K562 (cell line): Measurements from ENCODE around the gene SCFD2. TPM values are rescaled to one million over a fixed set of nuclear protein-coding genes. Genes with fewer than 3 reads are reported as not detected.

Experiments used
- ATAC-seq: fragments of 200-7000 bp; cut with Tn5 transposase; 3 replicates; pipeline ENCODE4 v1.9.1; 2020; ENCODE audit warnings: moderate library complexity
- BruUV-seq: library from RNA; stranded (reverse); fragments of 400-500 nt; replicated peaks from 2 replicates; lab custom pipeline; 2021; lab: Mats Ljungman, UMichigan
- CTCF ChIA-PET: fragments of 300-600 bp; formaldehyde crosslinking; extraction: SDS; loops from one replicate; lab custom pipeline; 2021; ENCODE audit warnings: low intra/inter-chr PET ratio; lab: Yijun Ruan, JAX
- POLR2A ChIA-PET: fragments of 300-600, 350-650 bp; sonication (Branson Sonifier 250); formaldehyde crosslinking; extraction: SDS; loops from one replicate; lab custom pipeline; 2021; ENCODE audit warnings: antibody characterized with exemption, inconsistent platforms; lab: Yijun Ruan, JAX
- DNase-seq, 4 experiments: peaks; one replicate each; pipeline versions ENCODE4 v3.0.0 to v3.0.0-alpha.2; 2011 to 2018; ENCODE audit warnings: low spot score in 3 of 4, mixed read lengths in 3 of 4; ENCODE audit errors: extremely low read depth in 1 of 4
- FAIRE-seq: peaks from 2 replicates; lab custom pipeline; 2011; peaks lifted over from hg19 to GRCh38; lab: Jason Lieb, UNC
- H2AFZ ChIP-seq: 2 replicates; pipeline ENCODE4 v1.6.0; 2011; ENCODE audit warnings: low read depth, low read length, control low read depth, inconsistent platforms
- H3K27ac ChIP-seq: fragments of 200-600 bp; 3 replicates; pipeline ENCODE4 v1.8.0; 2011; ENCODE audit warnings: low read depth, mild to moderate bottlenecking, control low read depth, inconsistent platforms, low read length, moderate library complexity, mixed read lengths; ENCODE audit errors: extremely low read depth
- H3K27me3 ChIP-seq, 2 experiments: fragments of 300-600 bp in 1 of 2; 2 replicates in 1 of 2; 3 replicates in 1 of 2; pipeline versions ENCODE4 v1.6.0 to v1.8.0; 2011; ENCODE audit warnings: inconsistent platforms in 2 of 2, low read length in 2 of 2, mild to moderate bottlenecking in 1 of 2, mixed read lengths in 1 of 2, moderate library complexity in 1 of 2; ENCODE audit not compliant: control insufficient read depth in 2 of 2, insufficient read depth in 2 of 2
- H3K36me3 ChIP-seq: fragments of 300-600 bp; 3 replicates; pipeline ENCODE4 v1.8.0; 2011; ENCODE audit warnings: mild to moderate bottlenecking, low read length, inconsistent platforms; ENCODE audit not compliant: control insufficient read depth, insufficient read depth
- H3K4me1 ChIP-seq, 2 experiments: fragments of 200-600 bp in 1 of 2; replicated peaks in 1 of 2; 2 replicates in 1 of 2; 3 replicates in 1 of 2; pipeline versions ENCODE4 v1.5.1 to v1.8.0; 2011; ENCODE audit warnings: inconsistent platforms in 2 of 2, low read length in 2 of 2, mild to moderate bottlenecking in 1 of 2, mixed read lengths in 1 of 2, moderate library complexity in 1 of 2; ENCODE audit not compliant: control insufficient read depth in 2 of 2, insufficient read depth in 2 of 2
- H3K4me2 ChIP-seq: 2 replicates; pipeline ENCODE4 v1.6.1; 2011; ENCODE audit warnings: low read length, control low read depth, inconsistent platforms, mixed read lengths; ENCODE audit not compliant: insufficient read depth
- H3K4me3 ChIP-seq: fragments of 200-600 bp; sonication (generic), shearing (Covaris generic); 2 replicates; pipeline ENCODE4 v1.5.1; 2016; ENCODE audit warnings: control low read depth, inconsistent platforms
- H3K79me2 ChIP-seq: fragments of 200-600 bp; 3 replicates; pipeline ENCODE4 v1.8.0; 2011; ENCODE audit warnings: low read length, inconsistent platforms; ENCODE audit not compliant: control insufficient read depth, insufficient read depth
- H3K9ac ChIP-seq, 2 experiments: 2 replicates each; pipeline versions ENCODE4 v1.6.0 to v1.6.1; 2011; ENCODE audit warnings: low read depth in 2 of 2, low read length in 2 of 2, control low read depth in 1 of 2, inconsistent platforms in 1 of 2, mild to moderate bottlenecking in 1 of 2, mixed read lengths in 1 of 2; ENCODE audit not compliant: insufficient read depth in 1 of 2
- H3K9me1 ChIP-seq: one replicate; pipeline ENCODE4 v1.6.0; 2011; ENCODE audit warnings: inconsistent platforms, mild to moderate bottlenecking, low read length, moderate library complexity; ENCODE audit not compliant: control insufficient read depth, insufficient read depth
- H3K9me3 ChIP-seq: replicated peaks from 2 replicates; pipeline ENCODE4 v1.5.1; 2011; ENCODE audit warnings: low read depth, low read length, inconsistent platforms; ENCODE audit not compliant: control insufficient read depth, insufficient read depth
- H4K20me1 ChIP-seq: replicated peaks from 2 replicates; pipeline ENCODE4 v1.6.1; 2011; ENCODE audit warnings: low read length, inconsistent platforms, mixed read lengths; ENCODE audit not compliant: control insufficient read depth, insufficient read depth
- ARNT ChIP-seq, 2 experiments: fragments of 450-650 bp; IDR thresholded peaks; 2 replicates each; pipeline ENCODE4 v1.6.1; 2016; ENCODE audit warnings: mild to moderate bottlenecking in 1 of 2
- CREM ChIP-seq: IDR thresholded peaks from 2 replicates; pipeline ENCODE4 v1.6.1; 2014; ENCODE audit warnings: antibody characterized with exemption, low read depth
- ETV1 ChIP-seq: fragments of 450-650 bp; conservative IDR thresholded peaks from 2 replicates; pipeline ENCODE4 v1.6.1; 2016; ENCODE audit warnings: missing genetic modification characterization, control low read depth, low read depth, missing compliant biosample characterization
- ILK ChIP-seq: fragments of 450-650 bp; IDR thresholded peaks from 2 replicates; pipeline ENCODE4 v1.6.1; 2016; ENCODE audit warnings: missing genetic modification characterization, low read depth, mild to moderate bottlenecking, missing compliant biosample characterization, moderate library complexity, borderline replicate concordance
- TBP ChIP-seq: optimal IDR thresholded peaks from 2 replicates; pipeline ENCODE3; 2011; ENCODE audit warnings: low read depth, low read length, improper control_type of control experiment
- VEZF1 ChIP-seq: fragments of 200-800 bp; sonication (Bioruptor generic); IDR thresholded peaks from 2 replicates; pipeline ENCODE4 v1.6.1; 2017; ENCODE audit warnings: missing genetic modification characterization, missing compliant biosample characterization
- YY1 ChIP-seq, 3 experiments: IDR thresholded peaks; 2 replicates each; pipeline ENCODE4 v1.6.1; 2011; ENCODE audit warnings: low read length in 2 of 3, mild to moderate bottlenecking in 2 of 3, moderate library complexity in 2 of 3, borderline replicate concordance in 1 of 3, control low read depth in 1 of 3, low read depth in 1 of 3; ENCODE audit not compliant: insufficient read depth in 3 of 3, insufficient replicate concordance in 2 of 3, control insufficient read depth in 1 of 3, insufficient read length in 1 of 3; ENCODE audit errors: extremely low read depth in 1 of 3
- ZBTB49 ChIP-seq: sonication (generic); formaldehyde crosslinking; IDR thresholded peaks from 2 replicates; pipeline ENCODE4 v1.8.0; 2022; ENCODE audit warnings: missing genetic modification reagents, mild to moderate bottlenecking, borderline replicate concordance
- ZNF408 ChIP-seq: fragments of 250-450 bp; sonication (Bioruptor Pico); IDR thresholded peaks from 2 replicates; pipeline ENCODE4 v1.4.0; 2020; ENCODE audit warnings: low read depth, mild to moderate bottlenecking, moderate library complexity
- ZNF436 ChIP-seq: fragments of 250-450, 450-650 bp; sonication (Bioruptor Pico); formaldehyde crosslinking; IDR thresholded peaks from 2 replicates; pipeline ENCODE4 v1.7.0; 2020; ENCODE audit warnings: mild to moderate bottlenecking
- ZNF830 ChIP-seq: fragments of 250-450 bp; sonication (Bioruptor Pico); IDR thresholded peaks from 2 replicates; pipeline ENCODE4 v1.5.0; 2021; ENCODE audit warnings: mild to moderate bottlenecking
- in situ Hi-C: fragments of 300-500 bp; cut with MboI; formaldehyde crosslinking; loops from 4 replicates; pipeline ENCODE4 v1.15.0; 2018; ENCODE audit warnings: inconsistent platforms, mixed read lengths
- intact Hi-C: fragments of 100-400 bp; cut with micrococcal nuclease; formaldehyde crosslinking; loops from 2 replicates; pipeline ENCODE4 v1.14.2; 2022
- polyA plus RNA-seq, 8 experiments: library from polyadenylated mRNA; depleted of rRNA in 4 of 8; stranded (reverse) in 5 of 8; unstranded in 3 of 8; fragments of >200 nt; fragmentation: Nextera tagmentation in 2 of 8; fragmentation: Illumina TruSeq in 1 of 8; extraction: Ambion mirVana in 2 of 8; extraction: Trizol in 1 of 8; gene quantifications; 2 replicates each; pipeline versions ENCODE4 v1.2.1 to v1.2.3, GENCODE V29; 2011 to 2014; ENCODE audit warnings: inconsistent platforms in 1 of 8, missing spikeins in 1 of 8
- total RNA-seq, 7 experiments: library from RNA; depleted of rRNA in 6 of 7; stranded (reverse); fragments of >200 nt in 6 of 7; fragmentation: Illumina TruSeq in 2 of 7; extraction: Trizol in 2 of 7; gene quantifications; 2 replicates each; pipeline versions ENCODE4 v1.2.1 to v1.2.3, GENCODE V29; 2011 to 2021; ENCODE audit warnings: low replicate concordance in 1 of 7
- TF ChIP-seq, protein P1 (sequence below): sonication (generic); formaldehyde crosslinking; IDR thresholded peaks from 2 replicates; pipeline ENCODE4 v1.8.1; 2023; ENCODE audit warnings: mild to moderate bottlenecking, missing genetic modification reagents, moderate library complexity
- TF ChIP-seq, protein P2 (sequence below), 3 experiments: fragments of 200-800 bp in 1 of 3; sonication (Bioruptor generic) in 1 of 3; sonication (generic) in 1 of 3; formaldehyde crosslinking in 1 of 3; IDR thresholded peaks; 2 replicates each; pipeline versions ENCODE4 v1.6.1 to v1.8.0; 2016 to 2022; ENCODE audit warnings: mild to moderate bottlenecking in 2 of 3, missing compliant biosample characterization in 2 of 3, missing genetic modification characterization in 2 of 3, missing genetic modification reagents in 1 of 3
- TF ChIP-seq, protein P3 (sequence below), 2 experiments: IDR thresholded peaks; 2 replicates each; pipeline ENCODE4 v1.6.1; 2011; ENCODE audit warnings: borderline replicate concordance in 1 of 2, control low read depth in 1 of 2, low read depth in 1 of 2, low read length in 1 of 2, mild to moderate bottlenecking in 1 of 2, mixed read lengths in 1 of 2, moderate library complexity in 1 of 2; ENCODE audit not compliant: insufficient read depth in 1 of 2, insufficient read length in 1 of 2, poor library complexity in 1 of 2, severe bottlenecking in 1 of 2; ENCODE audit errors: extremely low read depth in 1 of 2

Gene SCFD2
- total and polyA plus RNA-seq, 9 of the 15 experiments (the other 6 are each of a cell fraction or from before 2014, with no cell fraction given): 5.7 to 30.3 (median 22.8) TPM

DNA sequence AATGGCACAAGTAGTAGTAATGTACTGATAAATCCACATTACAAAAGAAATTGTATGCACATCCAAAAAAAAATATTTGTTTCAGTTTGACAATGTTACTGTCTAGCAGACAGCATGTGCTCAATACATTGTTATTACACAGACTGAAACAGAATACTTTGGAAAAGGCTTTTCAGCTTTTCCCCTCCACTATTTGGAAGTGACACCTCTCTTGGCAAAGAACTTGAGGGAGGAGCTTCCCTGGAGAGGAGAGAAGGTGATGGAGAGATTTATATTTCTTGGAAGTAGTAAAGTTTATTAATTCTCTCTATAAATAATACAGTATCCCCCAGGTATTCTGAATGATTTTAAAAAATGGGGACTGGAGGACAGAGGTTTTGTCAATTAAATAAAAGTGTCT lies 131.8 kb downstream of the SCFD2 start:
- ATAC-seq (no peak), FAIRE-seq (no peak), DNase-seq (no peak)
- no TSS peak for BruUV-seq
- H3K9me1 ChIP-seq: no peaks in the 10 kb centered on the region
- no peaks in the 10 kb centered on the region for H3K9me3 ChIP-seq
- intact Hi-C loops: no loop called here
- H3K27me3 ChIP-seq: no peaks in the 10 kb centered on the region
- in situ Hi-C loops: no loop called here
- no peak overlapping the region for H3K4me3 ChIP-seq
- no peaks in the 10 kb centered on the region for H3K4me1 ChIP-seq
- no peak overlapping the region for H3K9ac ChIP-seq
- no peaks in the 10 kb centered on the region; the same call in 2 of the 3 replicates for H3K36me3 ChIP-seq
- CTCF ChIA-PET: no interaction called here
- no peaks in the 10 kb centered on the region for H4K20me1 ChIP-seq
- H3K79me2 ChIP-seq: no peaks in the 10 kb centered on the region
- no peak overlapping the region for H3K27ac ChIP-seq
- H2AFZ ChIP-seq: no peak overlapping the region
- POLR2A ChIA-PET: no interaction called here
- H3K4me2 ChIP-seq: no peak overlapping the region
- no peak for TF ChIP-seq ARNT (IDR thresholded peaks at IDR 0.05)
- TF ChIP-seq ZBTB49 (CRISPR knock-in tag): no peak
- no peak for TF ChIP-seq ZNF436 (CRISPR knock-in tag)
- TF ChIP-seq CREM: no peak
- TF ChIP-seq, protein P1, sequence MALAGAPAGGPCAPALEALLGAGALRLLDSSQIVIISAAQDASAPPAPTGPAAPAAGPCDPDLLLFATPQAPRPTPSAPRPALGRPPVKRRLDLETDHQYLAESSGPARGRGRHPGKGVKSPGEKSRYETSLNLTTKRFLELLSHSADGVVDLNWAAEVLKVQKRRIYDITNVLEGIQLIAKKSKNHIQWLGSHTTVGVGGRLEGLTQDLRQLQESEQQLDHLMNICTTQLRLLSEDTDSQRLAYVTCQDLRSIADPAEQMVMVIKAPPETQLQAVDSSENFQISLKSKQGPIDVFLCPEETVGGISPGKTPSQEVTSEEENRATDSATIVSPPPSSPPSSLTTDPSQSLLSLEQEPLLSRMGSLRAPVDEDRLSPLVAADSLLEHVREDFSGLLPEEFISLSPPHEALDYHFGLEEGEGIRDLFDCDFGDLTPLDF (CRISPR knock-in tag): no peak
- TF ChIP-seq, protein P2, sequence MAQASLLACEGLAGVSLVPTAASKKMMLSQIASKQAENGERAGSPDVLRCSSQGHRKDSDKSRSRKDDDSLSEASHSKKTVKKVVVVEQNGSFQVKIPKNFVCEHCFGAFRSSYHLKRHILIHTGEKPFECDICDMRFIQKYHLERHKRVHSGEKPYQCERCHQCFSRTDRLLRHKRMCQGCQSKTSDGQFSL (CRISPR knock-in tag; IDR thresholded peaks at IDR 0.05): no peak
- TF ChIP-seq, protein P2 (tag; IDR thresholded peaks at IDR 0.05): no peak
- TF ChIP-seq, protein P3, sequence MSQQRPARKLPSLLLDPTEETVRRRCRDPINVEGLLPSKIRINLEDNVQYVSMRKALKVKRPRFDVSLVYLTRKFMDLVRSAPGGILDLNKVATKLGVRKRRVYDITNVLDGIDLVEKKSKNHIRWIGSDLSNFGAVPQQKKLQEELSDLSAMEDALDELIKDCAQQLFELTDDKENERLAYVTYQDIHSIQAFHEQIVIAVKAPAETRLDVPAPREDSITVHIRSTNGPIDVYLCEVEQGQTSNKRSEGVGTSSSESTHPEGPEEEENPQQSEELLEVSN (IDR thresholded peaks at IDR 0.05; ENCODE audit: borderline replicate concordance in 1 of 2, extremely low read depth in 1 of 2, insufficient read depth in 1 of 2, insufficient read length in 1 of 2, low read depth in 1 of 2, low read length in 1 of 2, poor library complexity in 1 of 2, severe bottlenecking in 1 of 2): no peak
- no peak for TF ChIP-seq VEZF1 (CRISPR knock-in tag)
- TF ChIP-seq ZNF408: no peak
- TF ChIP-seq YY1 (IDR thresholded peaks at IDR 0.05; ENCODE audit: borderline replicate concordance in 1 of 3, control insufficient read depth in 1 of 3, extremely low read depth in 1 of 3, insufficient read depth in 3 of 3, insufficient read length in 1 of 3, insufficient replicate concordance in 2 of 3, low read depth in 1 of 3, low read length in 2 of 3): no peak
- TF ChIP-seq ILK (tag): no peak
- TF ChIP-seq TBP: no peak
- no peak for TF ChIP-seq ETV1 (tag)
- TF ChIP-seq ZNF830 (CRISPR knock-in tag): no peak
